ENCODE data around the gene TEX55. TPM values are rescaled to one million over a fixed set of nuclear protein-coding genes. Genes with fewer than 3 reads are reported as not detected.
"Not testable (repeated sequence)": the region's sequence is repeated elsewhere in the genome, so short reads cannot be mapped to it uniquely, and the experiment has no call there.

TEX55 gene
- total RNA-seq, 1 donor = not detected

GRCh38 chr3:119122350-119122749 lies 23.6 kb upstream of the TEX55 start:
- no peak for DNase-seq (ENCODE audit: low read depth)
- TF ChIP-seq CTCF (IDR thresholded peaks at IDR 0.05; ENCODE audit: insufficient read depth, low read length) = no peak
- H3K4me3 ChIP-seq (ENCODE audit: low read depth, low read length) = no peak overlapping the region

GRCh38 chr3:119125342-119125741 lies 20.6 kb upstream of the TEX55 start:
- TF ChIP-seq CTCF (IDR thresholded peaks at IDR 0.05; ENCODE audit: insufficient read depth, low read length) = no peak

GRCh38 chr3:119125742-119126504 lies 20.0 kb upstream of the TEX55 start:
- no peak for DNase-seq (ENCODE audit: low read depth)
- TF ChIP-seq CTCF (IDR thresholded peaks at IDR 0.05; ENCODE audit: insufficient read depth, low read length) = no peak
- H3K4me3 ChIP-seq (ENCODE audit: low read depth, low read length) = no peak overlapping the region

More at GRCh38 chr3:119125342-119125741, 20.6 kb upstream of the TEX55 start:
- no peak for DNase-seq (ENCODE audit: low read depth)
- H3K4me3 ChIP-seq (ENCODE audit: low read depth, low read length) = no peak overlapping the region

- not testable (repeated sequence) for DNase-seq (ENCODE audit: low read depth); H3K4me3 ChIP-seq (ENCODE audit: low read depth, low read length)
Observed at GRCh38 chr3:119130291-119130690, 15.7 kb upstream of the TEX55 start.

GRCh38 chr3:119132291-119132690 lies 13.7 kb upstream of the TEX55 start:
- H3K4me3 ChIP-seq (ENCODE audit: low read depth, low read length); DNase-seq (ENCODE audit: low read depth): not testable (repeated sequence)

GRCh38 chr3:119139360-119139759 lies 6.6 kb upstream of the TEX55 start:
- not testable (repeated sequence) for DNase-seq (ENCODE audit: low read depth); H3K4me3 ChIP-seq (ENCODE audit: low read depth, low read length)

GRCh38 chr3:119140466-119140865 lies 5.5 kb upstream of the TEX55 start:
- no peak for TF ChIP-seq CTCF (IDR thresholded peaks at IDR 0.05; ENCODE audit: insufficient read depth, low read length)
- DNase-seq (ENCODE audit: low read depth) = no peak
- no peak overlapping the region for H3K4me3 ChIP-seq (ENCODE audit: low read depth, low read length)

GRCh38 chr3:119145128-119145499 lies 851 bp upstream of the TEX55 start:
- DNase-seq (ENCODE audit: low read depth) = no peak
- H3K4me3 ChIP-seq (ENCODE audit: low read depth, low read length) = no peak overlapping the region
- no peak for TF ChIP-seq CTCF (IDR thresholded peaks at IDR 0.05; ENCODE audit: insufficient read depth, low read length)

Measured in fibroblast of the aortic adventitia (primary cell).